H7 (cell line): Measurements from ENCODE around the gene PSMD1. TPM values are rescaled to one million over a fixed set of nuclear protein-coding genes. Genes with fewer than 3 reads are reported as not detected.
"Not testable (repeated sequence)": the region's sequence is repeated elsewhere in the genome, so short reads cannot be mapped to it uniquely, and the experiment has no call there.

Experiments used
- DNase-seq: peaks from one replicate; pipeline ENCODE4 v3.0.0; 2012
- H3K27me3 ChIP-seq: 2 replicates; pipeline ENCODE4 v1.6.0; 2011; ENCODE audit warnings: mild to moderate bottlenecking, low read length; ENCODE audit not compliant: control insufficient read depth, insufficient read depth
- H3K36me3 ChIP-seq: replicated peaks from 2 replicates; pipeline ENCODE4 v1.5.1; 2011; ENCODE audit warnings: low read length; ENCODE audit not compliant: control insufficient read depth, insufficient read depth
- H3K4me3 ChIP-seq: 2 replicates; pipeline ENCODE4 v1.5.1; 2011; ENCODE audit warnings: low read depth, mild to moderate bottlenecking, control low read depth, low read length, moderate library complexity; ENCODE audit not compliant: insufficient read depth
- total RNA-seq: library from RNA; depleted of rRNA; stranded (reverse); fragments of >200 nt; shearing (Covaris generic); gene quantifications from 2 replicates; pipeline ENCODE4 v1.2.3, GENCODE V29; 2014

PSMD1 gene
- total RNA-seq, 1 experiment from 2014 or later, result 154 TPM

- Histone ChIP-seq H3K36me3 (peaks cover 13% of the 10 kb centered on the region), H3K27me3 (no peaks in the 10 kb centered on the region), H3K4me3 (no peak overlapping the region)
- DNase-seq, result no peak
Observed at GRCh38 chr2:231059756-231060155, 3.1 kb downstream of the PSMD1 start.

GRCh38 chr2:231062776-231063175, 6.1 kb downstream of the PSMD1 start:
- Histone ChIP-seq H3K4me3 (no peak overlapping the region), H3K36me3 (peaks cover 24% of the 10 kb centered on the region), H3K27me3 (no peaks in the 10 kb centered on the region)
- DNase-seq, result no peak

GRCh38 chr2:231063347-231063746, 6.7 kb downstream of the PSMD1 start:
- Histone ChIP-seq H3K27me3 (no peaks in the 10 kb centered on the region), H3K4me3 (no peak overlapping the region), H3K36me3 (peaks cover 29% of the 10 kb centered on the region)
- DNase-seq, result no peak

GRCh38 chr2:231065966-231066365, 9.3 kb downstream of the PSMD1 start:
- Histone ChIP-seq H3K4me3 (no peak overlapping the region), H3K36me3 (peaks cover 40% of the 10 kb centered on the region), H3K27me3 (no peaks in the 10 kb centered on the region)
- DNase-seq, result no peak

- DNase-seq, result not testable (repeated sequence)
Observed at GRCh38 chr2:231067531-231067930, 10.9 kb downstream of the PSMD1 start.

GRCh38 chr2:231068525-231069222, 12.0 kb downstream of the PSMD1 start:
- Histone ChIP-seq H3K4me3 (no peak overlapping the region), H3K27me3 (no peaks in the 10 kb centered on the region), H3K36me3 (peaks cover 31% of the 10 kb centered on the region)
- DNase-seq, result no peak

More at GRCh38 chr2:231067531-231067930, 10.9 kb downstream of the PSMD1 start:
- not testable (repeated sequence) for H3K27me3 ChIP-seq, H3K4me3 ChIP-seq
- H3K36me3 ChIP-seq, result peaks cover 38% of the 10 kb centered on the region

- Histone ChIP-seq H3K36me3 (peaks cover 26% of the 10 kb centered on the region), H3K27me3 (no peaks in the 10 kb centered on the region), H3K4me3 (no peak overlapping the region)
- no peak for DNase-seq
Observed at GRCh38 chr2:231069379-231070054, 12.8 kb downstream of the PSMD1 start.

GRCh38 chr2:231084565-231084964, 27.9 kb downstream of the PSMD1 start:
- DNase-seq, result no peak
- Histone ChIP-seq H3K36me3 (peaks cover 46% of the 10 kb centered on the region), H3K27me3 (no peaks in the 10 kb centered on the region), H3K4me3 (no peak overlapping the region)

- H3K27me3 ChIP-seq, result no peaks in the 10 kb centered on the region
- H3K36me3 ChIP-seq, result peaks cover 33% of the 10 kb centered on the region
- no peak overlapping the region for H3K4me3 ChIP-seq
- no peak for DNase-seq
Observed at GRCh38 chr2:231088754-231089153, 32.1 kb downstream of the PSMD1 start.

GRCh38 chr2:231093933-231094332, 37.3 kb downstream of the PSMD1 start:
- Histone ChIP-seq H3K27me3 (no peaks in the 10 kb centered on the region), H3K36me3 (peaks cover 11% of the 10 kb centered on the region), H3K4me3 (no peak overlapping the region)
- no peak for DNase-seq

- no peak for DNase-seq
- no peak overlapping the region for H3K4me3 ChIP-seq
- peaks cover 10% of the 10 kb centered on the region for H3K36me3 ChIP-seq
- no peaks in the 10 kb centered on the region for H3K27me3 ChIP-seq
Observed at GRCh38 chr2:231094736-231095346, 38.2 kb downstream of the PSMD1 start.

- DNase-seq, result no peak
- Histone ChIP-seq H3K36me3 (peaks cover 12% of the 10 kb centered on the region), H3K27me3 (no peaks in the 10 kb centered on the region), H3K4me3 (no peak overlapping the region)
Observed at GRCh38 chr2:231099918-231100317, 43.3 kb downstream of the PSMD1 start.

- not testable (repeated sequence) for H3K4me3 ChIP-seq, H3K27me3 ChIP-seq, DNase-seq
- H3K36me3 ChIP-seq, result peaks cover 12% of the 10 kb centered on the region
Observed at GRCh38 chr2:231100321-231100720, 43.7 kb downstream of the PSMD1 start.

GRCh38 chr2:231100990-231101389, 44.3 kb downstream of the PSMD1 start:
- Histone ChIP-seq H3K4me3 (no peak overlapping the region), H3K36me3 (peaks cover 12% of the 10 kb centered on the region), H3K27me3 (no peaks in the 10 kb centered on the region)
- no peak for DNase-seq

- no peaks in the 10 kb centered on the region for H3K27me3 ChIP-seq
- H3K4me3 ChIP-seq, result no peak overlapping the region
- DNase-seq, result no peak
- H3K36me3 ChIP-seq, result peaks cover 12% of the 10 kb centered on the region
Observed at GRCh38 chr2:231102772-231103171, 46.1 kb downstream of the PSMD1 start.
